Stimulated activated CD4-positive, alpha-beta T cell treated with anti-CD3 and anti-CD28 coated beads, Interleukin-1b, Interleukin-23, amount 100 ng/mL, for 48 hours (primary cell): ENCODE data around the gene SOX4.
"Not testable (repeated sequence)": the region's sequence is repeated elsewhere in the genome, so short reads cannot be mapped to it uniquely, and the experiment has no call there.

Experiments used
- DNase-seq: peaks from one replicate; pipeline ENCODE4 v3.0.0-alpha.2; 2020

The SOX4 gene

DNA sequence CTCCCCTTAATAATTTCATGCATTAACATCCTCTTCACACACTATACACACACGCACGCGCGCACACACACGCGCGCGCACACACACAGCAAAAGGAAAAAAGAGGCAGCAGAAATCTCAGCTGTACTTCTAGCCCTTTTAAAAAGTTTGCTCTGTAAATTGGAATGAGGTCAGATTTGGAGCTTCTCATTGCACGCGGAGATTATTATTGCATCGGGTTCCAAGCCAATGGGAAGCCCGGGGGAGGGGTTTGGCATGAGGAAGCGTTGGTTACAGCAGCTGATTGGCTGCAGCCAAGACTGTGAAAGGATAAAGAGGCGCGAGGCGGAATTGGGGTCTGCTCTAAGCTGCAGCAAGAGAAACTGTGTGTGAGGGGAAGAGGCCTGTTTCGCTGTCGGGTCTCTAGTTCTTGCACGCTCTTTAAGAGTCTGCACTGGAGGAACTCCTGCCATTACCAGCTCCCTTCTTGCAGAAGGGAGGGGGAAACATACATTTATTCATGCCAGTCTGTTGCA, at the start of gene SOX4:
Gene SOX4, plus strand, starts transcription at position 340 of the 515 bp plus-strand sequence. CDS start 784 bp downstream, outside the sequence.
- DNase-seq: peak; percentile 63

DNA sequence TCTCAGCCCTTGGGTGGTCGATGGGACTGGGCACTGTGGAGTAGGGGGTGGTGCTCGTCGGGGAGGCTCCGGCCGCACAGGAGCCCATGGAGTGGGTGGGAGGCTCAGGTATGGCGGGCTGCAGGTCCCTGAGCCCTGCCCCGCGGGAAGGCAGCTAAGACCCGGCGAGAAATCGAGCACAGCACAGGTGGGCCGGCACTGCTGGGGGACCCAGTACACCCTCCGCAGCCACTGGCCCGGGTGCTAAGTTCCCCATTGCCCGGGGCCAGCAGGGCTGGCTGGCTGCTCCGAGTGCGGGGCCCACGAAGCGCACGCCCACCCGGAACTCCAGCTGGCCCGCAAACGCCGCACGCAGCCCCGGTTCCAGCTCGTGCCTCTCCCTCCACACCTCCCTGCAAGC, 41.3 kb upstream of the SOX4 start:
- DNase-seq: not testable (repeated sequence)

DNA sequence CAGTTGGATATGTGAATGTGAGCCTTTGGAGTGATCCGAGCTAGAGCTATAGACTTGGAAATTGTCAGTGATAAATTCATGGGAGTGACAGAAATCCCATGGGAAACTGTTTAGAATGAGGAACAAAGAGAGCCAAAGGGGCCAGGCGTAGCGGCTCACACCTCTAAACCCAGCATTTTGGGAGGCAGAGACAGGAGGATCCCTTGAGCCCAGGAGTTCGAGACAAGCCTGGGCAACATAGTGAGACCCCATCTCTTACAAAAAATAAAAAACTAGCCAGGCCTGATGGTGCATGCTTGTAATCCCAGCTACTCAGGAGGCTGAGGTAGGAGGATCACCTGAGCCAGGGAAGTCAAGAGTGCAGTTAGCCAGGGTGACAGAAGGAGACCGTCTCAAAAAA, 39.3 kb upstream of the SOX4 start:
- DNase-seq: no peak

- no peak for DNase-seq
Measured at GRCh38 chr6:21555197-21555596, 38.4 kb upstream of the SOX4 start.

DNA sequence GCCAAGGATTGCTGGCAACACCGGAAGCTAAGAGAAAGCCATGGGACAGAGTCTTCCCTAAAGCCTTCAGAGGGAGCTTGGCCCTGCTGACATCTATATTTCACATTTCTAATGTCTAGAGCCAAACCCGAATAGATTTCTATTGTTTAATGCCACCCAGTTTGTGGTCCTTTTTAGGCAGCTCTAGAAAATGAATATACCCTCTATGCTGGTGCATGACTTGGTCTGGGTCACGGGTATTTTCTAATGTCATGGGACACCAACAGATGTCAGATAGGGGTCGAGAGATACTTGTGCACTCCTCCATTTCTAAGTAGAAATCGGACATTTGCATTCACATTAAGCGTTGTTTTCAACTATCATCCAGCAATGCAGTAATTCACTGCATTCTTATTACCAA, 37.0 kb upstream of the SOX4 start:
- no peak for DNase-seq

DNA sequence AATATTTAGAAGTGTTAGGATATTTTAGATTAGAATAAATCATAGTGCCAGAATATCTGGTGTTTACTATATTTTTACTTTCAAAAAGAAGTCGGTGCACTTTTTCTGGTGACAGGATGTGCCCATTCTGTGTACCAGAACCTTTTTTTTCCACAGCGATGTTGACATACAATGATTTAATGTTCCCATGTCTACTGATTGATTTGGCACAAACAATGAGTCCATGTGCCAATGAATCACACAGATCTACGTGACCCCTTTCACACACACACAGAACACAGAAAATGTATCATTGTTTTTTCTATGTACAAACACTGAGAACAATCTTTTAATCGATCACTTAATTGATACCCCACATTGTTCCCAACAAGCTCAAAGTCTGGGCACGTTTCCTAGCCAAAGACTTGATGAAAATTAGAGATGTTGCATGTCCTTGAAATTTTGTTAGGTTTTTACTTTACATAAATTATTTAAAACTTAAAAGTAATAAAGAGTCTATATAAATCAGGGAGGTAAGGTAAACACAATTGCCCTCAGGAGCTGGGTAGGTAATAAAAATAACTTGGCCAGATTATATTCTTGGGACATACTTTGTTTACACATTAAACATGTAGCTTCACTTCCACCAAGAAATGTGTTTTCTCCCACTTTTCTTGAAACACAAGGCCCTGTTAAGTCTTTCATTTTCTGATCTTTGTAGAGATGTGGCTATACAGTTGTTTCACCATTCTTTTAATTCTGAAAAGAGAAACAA, 36.4 kb upstream of the SOX4 start:
- DNase-seq: no peak

- no peak for DNase-seq
Measured at GRCh38 chr6:21559238-21559637, 34.3 kb upstream of the SOX4 start.

DNA sequence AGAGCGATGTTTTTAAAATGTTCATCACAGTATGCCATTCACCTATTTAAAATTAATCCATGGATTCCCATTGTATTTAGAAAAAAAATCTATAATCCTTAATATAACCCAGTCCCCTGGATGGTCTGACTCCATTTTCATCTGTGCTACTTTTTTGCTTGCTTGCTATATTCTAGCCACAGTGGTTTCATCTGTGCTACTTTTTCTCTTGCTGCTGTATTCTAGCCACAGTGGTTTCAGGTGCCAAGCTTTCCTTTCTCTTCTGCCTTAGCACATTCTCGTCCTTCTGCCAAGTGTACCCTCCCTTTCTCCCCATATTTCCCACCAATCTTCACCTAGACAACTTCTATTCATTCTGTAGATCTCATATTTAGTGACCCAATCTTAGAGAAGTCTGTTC, 33.3 kb upstream of the SOX4 start:
- DNase-seq: no peak

- DNase-seq: no peak
Measured at GRCh38 chr6:21565431-21565830, 28.1 kb upstream of the SOX4 start.

DNA sequence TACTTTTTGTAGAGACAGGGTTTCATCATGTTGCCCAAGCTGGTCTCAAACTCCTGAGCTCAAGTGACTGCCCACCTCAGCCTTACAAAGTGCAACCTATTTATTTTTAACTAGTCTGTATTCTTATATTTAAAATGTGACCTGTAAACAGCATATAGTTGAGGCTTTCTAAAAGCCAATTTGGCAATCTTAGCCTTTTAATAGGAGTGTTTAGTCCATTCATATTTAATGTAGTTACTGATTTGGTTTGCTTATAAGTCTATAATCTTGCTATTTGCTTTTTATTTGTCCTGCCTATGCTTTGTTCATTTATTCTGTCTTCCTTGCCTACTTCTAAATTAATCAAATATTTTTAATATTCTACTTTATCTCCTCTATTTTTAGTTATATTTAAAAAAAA, 15.0 kb upstream of the SOX4 start:
- DNase-seq: no peak

DNA sequence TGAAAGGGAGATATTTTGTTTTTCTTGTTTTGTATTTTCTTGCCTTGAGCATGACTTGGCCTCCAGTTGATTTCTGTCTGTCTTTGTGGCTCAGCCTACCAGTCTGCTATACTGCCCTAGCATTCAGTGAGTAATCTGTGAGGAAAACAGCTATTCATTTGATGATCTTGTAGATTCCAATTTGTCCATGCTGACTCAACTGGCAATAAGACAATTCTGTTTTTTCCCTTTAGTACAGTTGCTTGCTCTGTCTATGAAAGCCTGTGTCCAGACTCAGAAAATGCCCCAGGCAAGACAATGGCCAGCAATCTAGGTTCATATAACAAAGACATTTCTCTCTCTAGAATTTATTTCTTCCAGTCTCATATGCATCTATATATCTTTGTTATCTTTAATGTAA, 10.9 kb upstream of the SOX4 start:
- no peak for DNase-seq

GRCh38 chr6:21586300-21586699, 7.3 kb upstream of the SOX4 start:
- no peak for DNase-seq

DNA sequence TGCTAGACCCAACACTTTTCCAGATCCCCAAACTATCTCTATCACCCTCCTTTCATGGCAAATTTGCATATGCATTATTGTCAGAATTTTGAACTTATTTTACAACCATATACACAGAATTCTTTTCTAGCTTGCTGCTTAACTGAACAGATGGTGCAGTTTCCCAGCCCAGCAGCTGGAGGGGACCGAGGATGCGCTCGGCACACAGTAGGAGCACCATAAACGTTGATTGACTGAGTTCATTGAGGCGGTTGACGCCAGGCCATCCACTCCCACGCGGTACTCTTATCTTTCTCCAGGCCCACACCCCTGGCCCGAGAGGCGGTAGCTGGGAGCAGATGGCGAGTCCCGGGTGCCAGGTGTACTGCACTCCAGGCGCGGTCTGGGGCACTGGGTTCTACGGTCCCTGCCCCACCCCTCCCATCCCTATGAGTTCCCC, 6.8 kb upstream of the SOX4 start:
- DNase-seq: no peak

- peak; percentile 20 for DNase-seq
Measured at GRCh38 chr6:21587179-21587960, 6.2 kb upstream of the SOX4 start.

DNA sequence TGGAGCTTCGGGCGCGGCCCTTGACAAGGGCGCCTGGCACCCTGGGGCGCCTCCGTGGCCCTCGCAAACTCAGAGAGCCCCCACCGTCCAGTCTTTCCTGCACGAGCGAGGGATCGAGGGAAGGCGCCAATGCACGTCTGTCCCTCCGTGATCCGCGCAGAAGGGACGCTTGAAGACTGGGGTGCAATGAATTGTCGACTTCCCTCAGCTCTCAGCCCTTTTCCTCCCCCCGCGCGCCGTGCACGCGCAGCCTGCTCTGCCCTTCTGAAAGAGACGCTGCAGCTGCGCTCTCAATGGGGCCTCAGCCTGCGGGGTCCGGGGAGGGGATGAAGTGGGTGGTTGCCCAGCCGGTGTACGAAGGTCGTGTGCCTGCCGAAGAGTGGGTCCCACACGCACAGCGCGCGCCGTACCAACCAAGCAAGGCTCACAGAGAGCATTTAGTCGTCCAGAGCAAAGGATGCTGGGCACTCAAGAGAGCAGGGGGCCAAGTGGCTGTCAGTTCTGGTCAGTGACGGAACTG, 5.5 kb upstream of the SOX4 start:
- DNase-seq: peak; percentile 11

- DNase-seq: peak; percentile 29
Measured at GRCh38 chr6:21588481-21589351, 4.8 kb upstream of the SOX4 start.

DNA sequence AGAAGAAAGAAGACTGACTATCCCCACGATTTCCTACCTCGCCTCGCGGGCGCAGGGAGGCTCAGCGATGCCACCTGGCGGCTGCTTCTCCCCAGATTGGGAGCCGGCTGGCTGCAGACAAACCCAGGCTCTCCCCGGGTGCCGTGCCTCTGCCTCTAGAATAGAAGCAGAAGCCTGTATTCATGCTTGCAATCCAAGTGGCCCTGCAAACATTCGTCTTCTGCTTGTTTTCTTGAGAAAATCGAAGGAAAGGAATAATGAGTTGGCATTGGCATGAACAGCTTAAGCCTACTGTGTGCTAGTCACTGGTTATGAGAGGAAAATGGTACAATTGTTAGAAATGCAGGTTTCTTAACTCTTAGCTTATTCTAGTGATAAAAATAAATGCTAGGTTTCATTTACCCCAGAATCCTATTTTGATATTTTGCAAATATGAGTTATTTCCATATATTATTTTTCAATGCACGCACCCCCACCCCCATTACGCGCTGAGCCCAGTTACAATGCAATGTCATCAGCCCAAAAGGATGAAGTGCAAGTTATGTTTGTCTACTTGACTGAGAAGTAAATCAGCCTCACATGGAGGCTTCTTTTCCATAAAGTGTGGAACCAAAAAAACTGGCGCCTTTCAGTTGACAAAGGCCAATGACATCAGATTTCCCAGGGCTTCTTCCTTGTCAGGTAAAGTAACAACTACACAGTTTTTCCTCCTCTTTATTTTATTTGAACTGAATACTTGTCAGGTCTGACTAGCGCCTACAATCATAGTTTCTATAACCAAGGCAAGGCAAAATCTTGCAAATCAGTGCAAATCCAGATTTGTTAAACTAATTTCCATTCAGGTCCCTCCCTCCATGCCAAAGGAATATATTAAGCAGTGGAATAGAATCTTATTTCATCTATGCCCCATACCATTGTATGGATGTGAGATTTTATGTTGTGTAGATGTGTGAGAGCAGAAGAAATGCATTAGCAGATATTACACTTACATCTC, 3.9 kb upstream of the SOX4 start:
- DNase-seq: peak; percentile 76

- no peak for DNase-seq
Measured at GRCh38 chr6:21590346-21590745, 3.2 kb upstream of the SOX4 start.

DNA sequence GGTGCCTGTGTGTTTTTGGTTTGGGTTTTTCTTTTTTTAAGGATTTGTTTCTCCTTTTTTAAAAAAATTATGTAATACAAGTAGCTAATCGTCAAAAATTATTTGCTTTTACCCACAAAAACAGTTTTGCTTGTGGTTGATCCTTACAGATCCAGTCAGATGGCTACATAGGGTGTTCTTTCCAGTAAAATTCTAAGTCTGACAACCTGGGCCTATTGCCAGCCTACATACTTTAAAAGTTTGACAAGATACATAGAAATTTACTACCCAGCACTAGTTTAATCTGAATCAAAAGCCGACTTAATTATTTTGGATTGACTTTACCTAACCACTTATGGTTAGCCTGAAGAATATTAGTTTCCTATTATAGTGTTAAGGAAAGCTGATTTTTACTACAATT, 2.1 kb upstream of the SOX4 start:
- no peak for DNase-seq

DNA sequence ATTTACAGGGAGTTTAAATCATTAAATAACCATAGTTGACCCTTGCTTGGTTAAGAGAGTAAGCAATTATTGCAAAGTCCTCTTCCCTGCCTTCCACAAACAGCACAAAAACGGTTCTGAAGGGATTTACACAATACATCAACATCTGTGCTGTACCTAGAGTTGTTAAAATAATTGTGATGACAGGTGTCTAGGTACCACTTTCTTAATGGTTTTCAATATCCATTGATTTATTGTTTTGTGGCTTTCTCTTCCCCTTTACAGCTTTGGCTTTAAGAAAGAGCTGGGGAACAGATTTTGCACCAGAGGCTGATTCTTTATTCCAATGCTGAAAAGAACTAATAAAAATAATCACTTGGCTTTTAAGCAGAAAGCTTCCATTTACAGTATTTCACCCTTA, 598 bp upstream of the SOX4 start:
- DNase-seq: no peak

GRCh38 chr6:21593927-21594415, 420 bp downstream of the SOX4 start:
- DNase-seq: no peak
